Measurements from ENCODE around the gene MYCBP2. TPM values are rescaled to one million over a fixed set of nuclear protein-coding genes. Genes with fewer than 3 reads are reported as not detected.
A peak's percentile ranks its signal among the peaks of the same experiment; 100 is the strongest.
"Not testable (repeated sequence)": the region's sequence is repeated elsewhere in the genome, so short reads cannot be mapped to it uniquely, and the experiment has no call there.

Gene MYCBP2
- total RNA-seq, 1 donor from 2014 or later, result 74.3 TPM

GRCh38 chr13:77331421-77331820 lies 4.5 kb upstream of the MYCBP2 start:
- H3K9me3 Mint-ChIP-seq, result no peaks in the 10 kb centered on the region
- H3K4me3 Mint-ChIP-seq (ENCODE audit: low read depth), result peak overlapping the region; percentile 45
- intact Hi-C loops (cut with micrococcal nuclease), result no loop called here
- peak overlapping the region; percentile 58 for H3K27ac Mint-ChIP-seq
- no peaks in the 10 kb centered on the region for H3K36me3 Mint-ChIP-seq (ENCODE audit: low read depth)
- peaks cover 4% of the 10 kb centered on the region for H3K27me3 Mint-ChIP-seq (ENCODE audit: low read depth)
- peaks cover 27% of the 10 kb centered on the region for H3K4me1 Mint-ChIP-seq (ENCODE audit: low read depth)
- DNase-seq (ENCODE audit: low spot score), result no peak

- Mint-ChIP-seq H3K4me3 (ENCODE audit: low read depth) (peak overlapping the region; percentile 99), H3K9me3 (no peaks in the 10 kb centered on the region), H3K4me1 (ENCODE audit: low read depth) (peaks cover 29% of the 10 kb centered on the region), H3K27ac (peak overlapping the region; percentile 99), H3K36me3 (ENCODE audit: low read depth) (peaks cover 7% of the 10 kb centered on the region), H3K27me3 (ENCODE audit: low read depth) (peaks cover 4% of the 10 kb centered on the region)
- DNase-seq (ENCODE audit: low spot score), result no peak
- intact Hi-C loops (cut with micrococcal nuclease), result loop anchor here (1.0 to 10.0 kb wide), 11 partner anchors 15 to 1865 kb away; partner anchors contain the start of gene KCTD12
Measured at GRCh38 chr13:77329911-77330584, 3.2 kb upstream of the MYCBP2 start.

DNA sequence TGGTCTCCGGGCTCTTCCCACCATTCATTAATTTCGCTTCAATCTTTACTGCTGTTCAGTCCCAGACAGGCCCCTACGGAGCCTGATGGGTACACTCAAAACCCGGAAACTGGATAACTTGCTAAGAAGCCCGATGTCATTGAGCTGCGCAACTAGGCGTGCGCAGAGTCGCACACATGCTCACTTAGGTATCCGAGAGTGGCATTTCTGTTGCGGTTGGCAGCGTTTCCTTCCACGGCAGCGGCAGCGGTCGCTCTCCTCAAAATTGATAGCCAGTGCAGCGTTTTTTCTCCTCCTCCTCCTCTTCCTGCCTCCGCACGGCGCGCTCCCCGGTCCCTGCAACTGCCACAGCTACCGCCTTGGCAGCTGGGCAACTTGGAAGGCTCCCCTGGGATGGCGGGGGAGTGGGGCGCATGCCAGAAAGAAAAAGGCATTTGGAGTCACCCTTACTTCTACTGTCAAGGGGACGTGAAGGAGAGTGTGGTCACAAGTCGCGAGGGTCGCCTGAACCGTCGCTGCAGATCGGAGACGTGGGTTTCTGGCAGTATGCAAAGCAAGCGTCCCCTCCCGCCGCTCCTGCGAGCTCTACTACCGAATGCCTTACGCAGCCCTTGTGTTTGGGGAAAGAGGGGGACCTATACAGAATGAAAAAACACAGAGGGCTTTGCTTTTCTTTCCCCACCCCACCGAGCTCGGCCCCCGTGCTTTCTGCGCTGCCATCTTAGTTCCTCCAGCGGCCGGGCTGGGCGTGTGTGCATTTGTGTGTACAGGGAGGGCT lies 2.4 kb upstream of the MYCBP2 start:
- peaks cover 36% of the 10 kb centered on the region for H3K4me1 Mint-ChIP-seq (ENCODE audit: low read depth)
- H3K9me3 Mint-ChIP-seq, result no peaks in the 10 kb centered on the region
- H3K4me3 Mint-ChIP-seq (ENCODE audit: low read depth), result peak overlapping the region; percentile 99
- peaks cover 3% of the 10 kb centered on the region for H3K27me3 Mint-ChIP-seq (ENCODE audit: low read depth)
- intact Hi-C loops (cut with micrococcal nuclease), result loop anchor here (1.0 to 10.0 kb wide), 11 partner anchors 16 to 1865 kb away; partner anchors contain the start of gene KCTD12
- peak overlapping the region; percentile 99 for H3K27ac Mint-ChIP-seq
- DNase-seq (ENCODE audit: low spot score), result peak; percentile 93
- H3K36me3 Mint-ChIP-seq (ENCODE audit: low read depth), result peaks cover 7% of the 10 kb centered on the region

DNA sequence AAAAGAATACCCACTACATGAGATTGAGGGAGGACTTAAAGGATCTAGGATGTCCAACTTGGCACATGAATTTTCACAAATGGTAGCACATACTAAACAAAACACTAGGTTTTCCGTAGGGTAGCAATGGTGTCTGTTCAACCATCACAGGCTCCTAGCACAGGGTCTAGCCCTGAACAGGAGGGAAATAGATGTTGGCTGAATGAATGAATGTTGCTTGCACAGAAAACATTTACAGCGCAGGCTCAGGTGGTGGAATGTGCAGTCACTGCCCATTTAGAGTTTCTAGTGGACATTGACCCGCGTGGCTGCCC lies 1.9 kb upstream of the MYCBP2 start:
- Mint-ChIP-seq H3K27me3 (ENCODE audit: low read depth) (no peaks in the 10 kb centered on the region), H3K27ac (peak overlapping the region; percentile 99), H3K36me3 (ENCODE audit: low read depth) (peaks cover 11% of the 10 kb centered on the region), H3K9me3 (no peaks in the 10 kb centered on the region), H3K4me3 (ENCODE audit: low read depth) (peak overlapping the region; percentile 99), H3K4me1 (ENCODE audit: low read depth) (peaks cover 41% of the 10 kb centered on the region)
- DNase-seq (ENCODE audit: low spot score), result no peak
- intact Hi-C loops (cut with micrococcal nuclease), result loop anchor here (1.0 to 10.0 kb wide), 11 partner anchors 17 to 1866 kb away; partner anchors contain the start of gene KCTD12

DNA sequence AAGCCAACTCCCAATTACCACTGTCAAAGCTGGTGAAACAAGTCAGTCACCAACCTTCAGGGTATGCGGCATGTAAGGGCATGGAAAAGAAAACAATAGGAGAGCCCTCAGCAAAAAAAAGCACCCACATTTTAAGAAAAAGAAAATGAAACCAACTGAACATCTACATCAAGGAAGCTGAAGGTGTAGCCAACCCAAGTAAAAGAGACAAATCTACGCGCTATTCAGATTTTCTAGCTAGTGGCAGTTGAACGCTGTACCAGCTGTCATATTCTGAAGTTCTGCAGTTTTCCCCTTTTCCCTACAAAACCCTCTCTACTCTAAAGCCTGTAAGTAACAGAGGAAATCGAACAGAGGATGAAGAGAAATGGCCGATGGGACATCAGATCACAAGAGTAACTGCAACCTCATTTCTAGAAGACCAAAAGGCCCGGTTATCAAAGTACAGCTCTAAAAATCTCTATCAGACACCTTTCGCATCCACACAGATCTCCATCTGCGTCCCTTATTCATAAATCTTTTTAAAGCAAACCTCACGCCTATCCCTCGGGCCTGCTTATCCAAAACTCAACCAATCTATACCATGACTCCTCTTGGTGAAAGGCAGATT lies 1.4 kb downstream of the MYCBP2 start:
- intact Hi-C loops (cut with micrococcal nuclease), result loop anchor here (2.0 to 10.0 kb wide), 5 partner anchors 17 to 1869 kb away; partner anchors contain the start of gene KCTD12
- peak overlapping the region; percentile 98 for H3K27ac Mint-ChIP-seq
- peak overlapping the region; percentile 98 for H3K4me3 Mint-ChIP-seq (ENCODE audit: low read depth)
- peaks cover 18% of the 10 kb centered on the region for H3K36me3 Mint-ChIP-seq (ENCODE audit: low read depth)
- peaks cover 67% of the 10 kb centered on the region for H3K4me1 Mint-ChIP-seq (ENCODE audit: low read depth)
- no peak for DNase-seq (ENCODE audit: low spot score)
- no peaks in the 10 kb centered on the region for H3K9me3 Mint-ChIP-seq
- H3K27me3 Mint-ChIP-seq (ENCODE audit: low read depth), result no peaks in the 10 kb centered on the region

DNA sequence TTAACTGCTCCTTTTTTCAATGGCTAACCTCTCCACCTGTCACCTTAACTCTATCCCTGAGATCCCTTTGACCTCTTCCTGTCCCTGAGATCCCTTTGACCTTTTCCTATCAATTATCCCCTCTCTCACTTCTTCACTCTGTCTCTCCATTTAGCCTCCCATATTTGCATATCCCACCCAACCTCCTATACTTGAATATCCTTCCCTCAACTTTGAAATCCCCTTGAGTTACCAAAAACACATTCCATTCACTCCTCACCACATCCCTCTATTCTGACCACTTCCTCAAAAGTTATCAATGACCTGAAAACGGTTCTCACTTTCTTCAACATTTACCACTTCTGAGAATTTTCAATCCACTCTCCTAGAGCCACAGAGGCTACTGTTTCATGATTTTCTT lies 3.0 kb downstream of the MYCBP2 start:
- H3K9me3 Mint-ChIP-seq, result no peaks in the 10 kb centered on the region
- H3K4me1 Mint-ChIP-seq (ENCODE audit: low read depth), result peaks cover 71% of the 10 kb centered on the region

GRCh38 chr13:77319536-77319935 lies 7.4 kb downstream of the MYCBP2 start:
- intact Hi-C loops (cut with micrococcal nuclease), result no loop called here
- DNase-seq (ENCODE audit: low spot score), result no peak
- H3K9me3 Mint-ChIP-seq, result no peaks in the 10 kb centered on the region
- H3K4me1 Mint-ChIP-seq (ENCODE audit: low read depth), result peaks cover 65% of the 10 kb centered on the region
- no peak overlapping the region for H3K4me3 Mint-ChIP-seq (ENCODE audit: low read depth)
- H3K36me3 Mint-ChIP-seq (ENCODE audit: low read depth), result peaks cover 16% of the 10 kb centered on the region
- no peak overlapping the region for H3K27ac Mint-ChIP-seq
- H3K27me3 Mint-ChIP-seq (ENCODE audit: low read depth), result no peaks in the 10 kb centered on the region

More for the DNA sequence above, 3.0 kb downstream of the MYCBP2 start:
- peak overlapping the region; percentile 33 for H3K27ac Mint-ChIP-seq
- intact Hi-C loops (cut with micrococcal nuclease), result loop anchor here (2.0 to 10.0 kb wide), 3 partner anchors 15 to 1871 kb away; partner anchors contain the start of gene KCTD12
- H3K36me3 Mint-ChIP-seq (ENCODE audit: low read depth), result peaks cover 18% of the 10 kb centered on the region
- peak overlapping the region; percentile 98 for H3K4me3 Mint-ChIP-seq (ENCODE audit: low read depth)
- H3K27me3 Mint-ChIP-seq (ENCODE audit: low read depth), result no peaks in the 10 kb centered on the region
- DNase-seq (ENCODE audit: low spot score), result no peak

DNA sequence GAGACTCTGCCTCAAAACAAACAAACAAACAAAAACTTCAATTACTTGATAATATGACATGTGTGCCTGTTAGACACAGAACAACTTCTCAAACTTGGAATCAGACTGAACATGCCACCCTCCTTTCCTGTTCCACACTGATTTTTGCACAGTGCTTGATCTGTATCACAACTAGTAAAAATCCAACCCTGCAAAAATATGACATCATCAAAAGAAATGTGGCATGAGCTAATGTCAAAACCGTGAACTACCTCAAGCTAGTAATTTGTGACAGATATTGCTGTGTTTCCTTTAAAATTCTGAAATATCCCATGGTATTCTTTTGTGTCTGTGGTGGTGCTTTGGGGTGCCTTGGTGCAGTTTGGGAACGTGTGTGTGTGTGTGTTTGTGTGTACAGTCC lies 8.2 kb downstream of the MYCBP2 start:
- Mint-ChIP-seq H3K4me3 (ENCODE audit: low read depth) (no peak overlapping the region), H3K27ac (no peak overlapping the region), H3K36me3 (ENCODE audit: low read depth) (peaks cover 12% of the 10 kb centered on the region), H3K27me3 (ENCODE audit: low read depth) (no peaks in the 10 kb centered on the region), H3K9me3 (no peaks in the 10 kb centered on the region), H3K4me1 (ENCODE audit: low read depth) (peaks cover 65% of the 10 kb centered on the region)
- intact Hi-C loops (cut with micrococcal nuclease), result no loop called here
- DNase-seq (ENCODE audit: low spot score), result no peak

DNA sequence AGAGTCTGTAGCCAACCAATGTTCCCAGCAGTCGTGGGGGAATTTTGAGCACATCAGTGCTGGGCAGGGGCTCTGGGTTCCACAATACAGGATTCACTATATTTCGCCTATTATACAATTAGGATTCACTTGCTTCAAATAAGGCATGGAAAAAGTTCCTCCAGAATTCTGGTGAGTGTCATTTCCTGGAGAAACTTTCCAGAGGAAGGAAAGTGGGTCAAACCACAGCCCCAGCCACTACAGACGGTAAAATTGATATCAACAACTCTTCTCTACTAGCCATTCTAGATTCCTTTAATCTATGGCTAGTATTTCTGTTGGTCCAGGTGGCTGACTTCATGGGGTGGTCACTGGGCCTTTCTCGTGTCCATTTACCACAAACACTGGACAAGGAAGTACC lies 10.5 kb downstream of the MYCBP2 start:
- no peak for DNase-seq (ENCODE audit: low spot score)
- no peaks in the 10 kb centered on the region for H3K9me3 Mint-ChIP-seq
- no peak overlapping the region for H3K4me3 Mint-ChIP-seq (ENCODE audit: low read depth)
- H3K27ac Mint-ChIP-seq, result no peak overlapping the region
- peaks cover 8% of the 10 kb centered on the region for H3K36me3 Mint-ChIP-seq (ENCODE audit: low read depth)
- intact Hi-C loops (cut with micrococcal nuclease), result no loop called here
- no peaks in the 10 kb centered on the region for H3K27me3 Mint-ChIP-seq (ENCODE audit: low read depth)
- H3K4me1 Mint-ChIP-seq (ENCODE audit: low read depth), result peaks cover 52% of the 10 kb centered on the region

- Mint-ChIP-seq H3K4me1 (ENCODE audit: low read depth) (peaks cover 55% of the 10 kb centered on the region), H3K36me3 (ENCODE audit: low read depth) (peaks cover 12% of the 10 kb centered on the region)
- DNase-seq (ENCODE audit: low spot score); H3K27ac Mint-ChIP-seq; intact Hi-C loops (cut with micrococcal nuclease); H3K27me3 Mint-ChIP-seq (ENCODE audit: low read depth); H3K4me3 Mint-ChIP-seq (ENCODE audit: low read depth); H3K9me3 Mint-ChIP-seq: not testable (repeated sequence)
Measured at GRCh38 chr13:77315509-77315908, 11.4 kb downstream of the MYCBP2 start.

- Mint-ChIP-seq H3K9me3 (no peaks in the 10 kb centered on the region), H3K36me3 (ENCODE audit: low read depth) (peaks cover 12% of the 10 kb centered on the region), H3K27me3 (ENCODE audit: low read depth) (no peaks in the 10 kb centered on the region), H3K4me1 (ENCODE audit: low read depth) (peaks cover 58% of the 10 kb centered on the region), H3K27ac (no peak overlapping the region), H3K4me3 (ENCODE audit: low read depth) (no peak overlapping the region)
- no peak for DNase-seq (ENCODE audit: low spot score)
- intact Hi-C loops (cut with micrococcal nuclease), result no loop called here
Measured at GRCh38 chr13:77313923-77314322, 13.0 kb downstream of the MYCBP2 start.

GRCh38 chr13:77312311-77312710 lies 14.6 kb downstream of the MYCBP2 start:
- Mint-ChIP-seq H3K9me3 (no peaks in the 10 kb centered on the region), H3K27ac (no peak overlapping the region), H3K36me3 (ENCODE audit: low read depth) (peaks cover 15% of the 10 kb centered on the region), H3K4me3 (ENCODE audit: low read depth) (no peak overlapping the region), H3K4me1 (ENCODE audit: low read depth) (peaks cover 66% of the 10 kb centered on the region), H3K27me3 (ENCODE audit: low read depth) (no peaks in the 10 kb centered on the region)
- DNase-seq (ENCODE audit: low spot score), result no peak
- intact Hi-C loops (cut with micrococcal nuclease), result no loop called here
